GM12891 (cell line): Measurements from ENCODE around the gene PLAAT4.
"Not testable (repeated sequence)": the region's sequence is repeated elsewhere in the genome, so short reads cannot be mapped to it uniquely, and the experiment has no call there.

Source experiments
- DNase-seq: peaks from one replicate; pipeline ENCODE4 v3.0.0; 2011; ENCODE audit warnings: low spot score; ENCODE audit not compliant: insufficient read length
- FAIRE-seq: peaks from 2 replicates; lab custom pipeline; 2011; peaks lifted over from hg19 to GRCh38; lab: Jason Lieb, UNC
- PAX5 ChIP-seq: IDR thresholded peaks from 2 replicates; pipeline ENCODE4 v1.6.1; 2011; ENCODE audit warnings: low read length, moderate library complexity, mild to moderate bottlenecking; ENCODE audit not compliant: insufficient read depth, severe bottlenecking
- POLR2A ChIP-seq: IDR thresholded peaks from 2 replicates; pipeline ENCODE4 v1.6.1; 2011; ENCODE audit warnings: low read depth, low read length, control low read depth
- POLR2AphosphoS5 ChIP-seq: IDR thresholded peaks from 2 replicates; pipeline ENCODE4 v1.6.1; 2011; ENCODE audit warnings: low read depth, low read length, control low read depth
- POU2F2 ChIP-seq: IDR thresholded peaks from 2 replicates; pipeline ENCODE4 v1.6.1; 2011; ENCODE audit warnings: low read depth, mild to moderate bottlenecking, control low read depth, low read length, moderate library complexity
- SPI1 ChIP-seq: IDR thresholded peaks from 2 replicates; pipeline ENCODE4 v1.6.1; 2011; ENCODE audit warnings: low read depth, low read length, control low read depth
- TAF1 ChIP-seq: IDR thresholded peaks from 2 replicates; pipeline ENCODE4 v1.6.1; 2011; ENCODE audit warnings: low read depth, low read length, control low read depth

The PLAAT4 gene

GRCh38 chr11:63530021-63530420 is 6.6 kb upstream of the PLAAT4 start:
- no peak for TF ChIP-seq TAF1
- no peak for TF ChIP-seq POLR2A
- no peak for TF ChIP-seq PAX5
- no peak for TF ChIP-seq POLR2AphosphoS5
- no peak for TF ChIP-seq POU2F2
- TF ChIP-seq SPI1 = no peak
- FAIRE-seq (no peak), DNase-seq (no peak)

- peak; percentile 93 for TF ChIP-seq POU2F2
- peak; percentile 97 for FAIRE-seq
- DNase-seq = not testable (repeated sequence)
These were observed 5.4 kb upstream of the PLAAT4 start for GRCh38 chr11:63531074-63531792.

GRCh38 chr11:63532117-63532516 is 4.5 kb upstream of the PLAAT4 start:
- FAIRE-seq = no peak
- no peak for DNase-seq
- no peak for TF ChIP-seq TAF1

GRCh38 chr11:63532799-63533475 is 3.7 kb upstream of the PLAAT4 start:
- no peak for DNase-seq
- TF ChIP-seq POLR2A (no peak), TAF1 (no peak), POLR2AphosphoS5 (no peak), PAX5 (no peak), POU2F2 (no peak), SPI1 (no peak)
- FAIRE-seq = peak; percentile 66

DNA sequence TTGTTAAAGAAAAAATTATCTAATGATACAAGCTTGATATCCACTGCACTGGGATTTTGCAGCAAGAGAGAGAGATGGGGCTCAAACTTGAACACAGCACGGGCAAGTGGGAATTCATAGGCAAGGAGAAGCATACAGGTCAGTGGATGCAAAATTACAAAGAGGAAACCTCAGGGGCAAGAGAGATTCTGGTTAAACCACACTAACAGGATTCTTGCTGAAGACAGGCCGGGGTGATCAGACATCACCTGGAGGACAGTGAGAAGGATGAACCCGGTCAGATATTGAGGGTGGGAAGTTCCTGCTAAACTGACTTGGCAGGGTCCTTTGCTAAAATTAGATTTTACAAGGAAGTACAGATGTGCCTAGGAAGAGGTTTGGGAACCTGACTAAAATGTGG is 2.5 kb upstream of the PLAAT4 start:
- FAIRE-seq = no peak

DNA sequence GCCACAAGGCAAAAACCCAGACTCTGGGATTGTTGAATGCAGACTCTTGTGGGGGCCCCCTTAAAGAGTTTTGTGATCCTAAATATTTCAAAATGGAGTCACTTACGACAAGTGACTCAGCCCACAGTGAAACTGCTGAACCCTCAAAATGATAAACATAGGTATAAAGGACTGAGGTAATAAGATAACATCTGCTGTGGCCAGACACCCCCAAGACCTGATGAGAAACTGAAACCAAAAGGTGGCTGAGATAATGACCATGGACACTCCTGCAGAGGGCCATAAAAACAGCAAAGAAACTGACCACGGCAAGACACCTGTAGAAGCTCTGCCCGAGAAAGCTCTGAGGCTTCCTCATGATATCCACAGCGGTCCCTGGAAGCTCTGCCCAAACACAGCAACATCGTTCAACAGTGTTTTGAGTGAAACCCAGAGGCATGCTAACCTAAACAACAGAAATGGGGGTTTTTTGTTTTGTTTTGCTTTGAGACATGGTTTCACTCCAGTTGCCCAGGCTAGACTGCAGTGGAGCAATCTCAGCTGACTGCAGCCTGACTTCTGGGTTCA is 1.6 kb upstream of the PLAAT4 start:
- DNase-seq (no peak), FAIRE-seq (no peak)
- no peak for TF ChIP-seq POLR2AphosphoS5
- no peak for TF ChIP-seq POLR2A
- no peak for TF ChIP-seq PAX5
- no peak for TF ChIP-seq SPI1
- TF ChIP-seq POU2F2 = no peak
- no peak for TF ChIP-seq TAF1

More for the DNA sequence above, 2.5 kb upstream of the PLAAT4 start:
- DNase-seq = no peak
- no peak for TF ChIP-seq POU2F2
- TF ChIP-seq PAX5 = no peak

GRCh38 chr11:63535734-63536133 is 874 bp upstream of the PLAAT4 start:
- DNase-seq (no peak), FAIRE-seq (no peak)
- TF ChIP-seq TAF1 (no peak), POU2F2 (no peak), POLR2A (no peak), PAX5 (no peak)

DNA sequence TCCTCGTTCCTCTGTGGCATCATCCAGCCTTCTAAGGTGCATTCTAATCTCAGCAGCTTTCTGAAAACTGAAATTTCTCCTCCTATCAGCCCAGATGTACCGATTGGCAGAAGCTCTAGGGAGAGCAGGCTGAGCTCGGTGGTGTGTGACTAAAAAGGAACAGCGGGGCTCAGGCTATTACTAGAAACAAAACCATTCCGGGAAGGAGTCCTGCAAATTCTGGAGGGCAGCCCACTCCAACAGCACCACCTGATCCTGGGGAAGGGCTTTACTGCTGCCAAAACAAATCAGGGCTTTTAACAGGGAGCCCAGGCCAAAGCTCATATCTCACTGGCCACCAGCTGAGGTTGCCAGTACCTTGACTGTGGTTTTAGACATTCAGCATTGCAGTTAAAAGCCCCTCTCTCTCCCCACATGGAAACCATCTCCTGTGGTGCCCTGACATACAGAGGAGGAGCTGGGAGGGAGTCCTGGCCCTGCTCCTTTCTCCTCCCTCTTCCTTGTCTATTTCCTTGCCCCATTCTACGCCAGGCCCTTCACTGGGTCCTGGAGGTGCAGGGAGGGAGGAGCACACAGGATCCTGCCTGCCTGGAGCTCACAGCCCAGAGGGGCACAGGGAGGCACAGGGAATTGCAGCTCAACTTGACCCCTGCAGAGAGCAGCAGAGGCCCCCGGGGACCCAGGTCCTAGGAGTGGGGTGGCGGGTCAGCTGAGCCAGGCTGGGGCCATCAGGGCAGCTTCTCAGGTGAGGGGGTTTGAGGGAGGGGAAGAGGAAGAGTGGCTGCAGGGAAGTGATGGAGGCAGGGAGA is 889 bp downstream of the PLAAT4 start:
- DNase-seq = no peak
- TF ChIP-seq POU2F2 (no peak), POLR2A (no peak), POLR2AphosphoS5 (no peak)
- no peak for FAIRE-seq

DNA sequence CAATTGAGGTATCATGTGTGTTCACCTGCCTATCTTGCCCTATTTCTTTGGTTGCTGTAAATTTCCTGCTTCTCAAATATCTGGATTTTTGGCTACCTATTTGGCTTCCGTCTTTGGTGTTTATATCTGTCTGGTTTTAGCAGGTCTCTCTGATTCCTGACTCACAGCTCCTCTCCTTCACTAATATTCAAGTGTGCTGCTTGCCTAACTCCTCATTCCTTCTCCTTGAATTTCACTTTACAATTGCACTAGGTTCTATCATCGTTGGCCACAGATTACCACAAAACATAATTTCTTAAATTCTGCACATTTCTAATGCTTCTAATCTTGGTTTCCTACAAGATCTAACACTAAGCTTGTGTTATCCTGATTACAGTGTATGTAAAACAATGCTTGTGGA is 5.9 kb downstream of the PLAAT4 start:
- FAIRE-seq = peak; percentile 13
- not testable (repeated sequence) for DNase-seq

DNA sequence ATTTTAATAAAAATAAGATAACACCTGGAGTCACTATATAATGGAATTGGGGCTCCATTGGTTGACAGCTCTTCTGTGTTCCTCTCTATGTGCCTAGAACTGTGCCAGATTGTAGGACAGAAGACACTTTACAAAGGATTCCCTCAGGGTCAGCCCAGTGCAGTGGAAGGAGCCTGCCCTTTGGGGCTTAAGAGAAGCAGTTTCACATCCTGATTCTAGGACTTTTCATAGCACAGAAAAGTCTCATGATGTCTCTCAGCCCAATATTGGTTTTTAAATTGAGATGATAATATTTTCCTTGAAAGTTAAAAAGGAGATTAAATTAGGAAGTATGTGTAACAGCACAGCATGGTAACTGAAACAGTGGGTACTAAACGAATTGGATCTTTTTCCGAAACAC is 7.1 kb downstream of the PLAAT4 start:
- TF ChIP-seq SPI1 = peak; percentile 87
- TF ChIP-seq POLR2AphosphoS5 = no peak
- DNase-seq = no peak
- no peak for FAIRE-seq

GRCh38 chr11:63547061-63547460 is 10.5 kb downstream of the PLAAT4 start:
- FAIRE-seq (no peak), DNase-seq (no peak)
- no peak for TF ChIP-seq POLR2AphosphoS5
- no peak for TF ChIP-seq POLR2A
- no peak for TF ChIP-seq POU2F2
- no peak for TF ChIP-seq TAF1
- TF ChIP-seq PAX5 = no peak
- TF ChIP-seq SPI1 = no peak
